Lung (tissue), 12 donors: Measurements from ENCODE around the gene USH2A. TPM values are rescaled to one million over a fixed set of nuclear protein-coding genes. Genes with fewer than 3 reads are reported as not detected.

Experiments
- ATAC-seq: fragments of 200-7000 bp; cut with Tn5 transposase; one replicate; pipeline ENCODE4 v1.9.1; 2020; ENCODE audit warnings: moderate number of reproducible peaks; ENCODE audit not compliant: insufficient read depth, low FRiP score
- DNase-seq, 3 donors: peaks; one replicate each; pipeline ENCODE4 v3.0.0-alpha.2; 2013 to 2017
- H3K27ac ChIP-seq, 2 donors: one replicate each; pipeline ENCODE4 v1.5.1; 2013; ENCODE audit warnings: mild to moderate bottlenecking in 2 of 2, moderate library complexity in 2 of 2, control low read depth in 1 of 2, inconsistent platforms in 1 of 2, low read depth in 1 of 2, low read length in 1 of 2
- H3K27me3 ChIP-seq, 3 donors: one replicate each; pipeline ENCODE4 v1.5.1; 2013; ENCODE audit warnings: low read length in 2 of 3; ENCODE audit not compliant: control insufficient read depth in 3 of 3, insufficient read depth in 3 of 3
- H3K36me3 ChIP-seq, 4 donors: one replicate each; pipeline ENCODE4 v1.5.1; 2013; ENCODE audit warnings: low read length in 4 of 4, mild to moderate bottlenecking in 1 of 4, moderate library complexity in 1 of 4; ENCODE audit not compliant: control insufficient read depth in 4 of 4, insufficient read depth in 4 of 4
- H3K4me1 ChIP-seq, 5 donors: one replicate each; pipeline ENCODE4 v1.5.1; 2013; ENCODE audit warnings: low read length in 5 of 5, mild to moderate bottlenecking in 2 of 5, moderate library complexity in 1 of 5; ENCODE audit not compliant: control insufficient read depth in 5 of 5, insufficient read depth in 5 of 5
- H3K4me3 ChIP-seq: one replicate; pipeline ENCODE4 v1.5.1; 2013; ENCODE audit warnings: mild to moderate bottlenecking, control low read depth, moderate library complexity
- H3K9ac ChIP-seq, 2 donors: one replicate each; pipeline ENCODE4 v1.5.1; 2013; ENCODE audit warnings: low read length in 2 of 2, control low read depth in 1 of 2; ENCODE audit not compliant: insufficient read depth in 1 of 2
- H3K9me3 ChIP-seq, 4 donors: one replicate each; pipeline ENCODE4 v1.5.1; 2013; ENCODE audit warnings: low read length in 3 of 4, mild to moderate bottlenecking in 1 of 4, moderate library complexity in 1 of 4; ENCODE audit not compliant: control insufficient read depth in 4 of 4, insufficient read depth in 3 of 4
- WGBS, 2 donors: extraction: QIAGEN DNeasy Blood & Tissue Kit; methylation state at CpG; one replicate each; pipeline ENCODE4 v1.1.7; 2013; 5-methylcytosine and 5-hydroxymethylcytosine counted together
- polyA plus RNA-seq, 2 donors: library from polyadenylated mRNA; stranded (reverse); fragments of 200-250 nt; gene quantifications; one replicate each; pipeline ENCODE4 v1.2.1, GENCODE V29; 2013
- total RNA-seq, 2 donors: library from RNA; depleted of rRNA in 1 of 2; stranded (reverse); fragments of >200 nt in 1 of 2; gene quantifications; one replicate each; pipeline ENCODE4 v1.2.1, GENCODE V29; 2014 to 2021
- TF ChIP-seq, protein P1 (sequence below): IDR thresholded peaks from 2 replicates; pipeline ENCODE4 v1.5.1; 2012; ENCODE audit warnings: mild to moderate bottlenecking; ENCODE audit errors: control extremely low read depth, extremely low read depth
- donor health status: control.
- donor health status: control.
- donor health status: Bipolar disorder and iron deficiency.
- donor health status: healthy.
- donor health status: DM: yes; HTN: yes; CAD: no.

Gene USH2A
- total and polyA plus RNA-seq, 4 donors = under 0.01 to 0.11 TPM; not detected in 2

DNA sequence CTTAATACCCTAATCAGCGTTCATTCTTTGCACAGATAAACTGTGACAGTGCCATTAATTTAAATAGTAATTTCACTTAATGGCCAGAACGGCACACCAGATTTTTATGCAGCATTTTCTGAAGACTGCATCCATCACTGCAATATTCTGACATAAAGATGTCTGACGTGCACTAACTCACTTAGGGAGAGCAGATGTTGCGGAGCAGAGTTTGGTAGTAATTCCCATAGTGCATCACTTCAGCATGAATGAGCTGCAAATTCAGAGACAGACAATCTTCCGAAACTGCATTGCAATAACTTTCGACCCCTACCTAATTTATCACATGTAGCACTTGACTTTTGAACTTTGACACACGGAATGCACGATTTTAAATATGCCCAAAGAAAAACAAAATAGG, 630.8 kb downstream of the USH2A start:
- Histone ChIP-seq H3K9me3 (no peaks in the 10 kb centered on the region), H3K27ac (no peak overlapping the region), H3K36me3 (no peaks in the 10 kb centered on the region), H3K4me1 (no peaks in the 10 kb centered on the region), H3K4me3 (no peak overlapping the region), H3K27me3 (peaks cover 0 to 43% (median 0%) of the 10 kb centered on the region in 3 donors), H3K9ac (no peak overlapping the region)
- 58 to 68% methylated on average over 8 of the region's 8 CpGs for WGBS, 2 donors
- ATAC-seq (no peak), DNase-seq (no peak)
- TF ChIP-seq, protein P1, sequence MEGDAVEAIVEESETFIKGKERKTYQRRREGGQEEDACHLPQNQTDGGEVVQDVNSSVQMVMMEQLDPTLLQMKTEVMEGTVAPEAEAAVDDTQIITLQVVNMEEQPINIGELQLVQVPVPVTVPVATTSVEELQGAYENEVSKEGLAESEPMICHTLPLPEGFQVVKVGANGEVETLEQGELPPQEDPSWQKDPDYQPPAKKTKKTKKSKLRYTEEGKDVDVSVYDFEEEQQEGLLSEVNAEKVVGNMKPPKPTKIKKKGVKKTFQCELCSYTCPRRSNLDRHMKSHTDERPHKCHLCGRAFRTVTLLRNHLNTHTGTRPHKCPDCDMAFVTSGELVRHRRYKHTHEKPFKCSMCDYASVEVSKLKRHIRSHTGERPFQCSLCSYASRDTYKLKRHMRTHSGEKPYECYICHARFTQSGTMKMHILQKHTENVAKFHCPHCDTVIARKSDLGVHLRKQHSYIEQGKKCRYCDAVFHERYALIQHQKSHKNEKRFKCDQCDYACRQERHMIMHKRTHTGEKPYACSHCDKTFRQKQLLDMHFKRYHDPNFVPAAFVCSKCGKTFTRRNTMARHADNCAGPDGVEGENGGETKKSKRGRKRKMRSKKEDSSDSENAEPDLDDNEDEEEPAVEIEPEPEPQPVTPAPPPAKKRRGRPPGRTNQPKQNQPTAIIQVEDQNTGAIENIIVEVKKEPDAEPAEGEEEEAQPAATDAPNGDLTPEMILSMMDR = no peak

DNA sequence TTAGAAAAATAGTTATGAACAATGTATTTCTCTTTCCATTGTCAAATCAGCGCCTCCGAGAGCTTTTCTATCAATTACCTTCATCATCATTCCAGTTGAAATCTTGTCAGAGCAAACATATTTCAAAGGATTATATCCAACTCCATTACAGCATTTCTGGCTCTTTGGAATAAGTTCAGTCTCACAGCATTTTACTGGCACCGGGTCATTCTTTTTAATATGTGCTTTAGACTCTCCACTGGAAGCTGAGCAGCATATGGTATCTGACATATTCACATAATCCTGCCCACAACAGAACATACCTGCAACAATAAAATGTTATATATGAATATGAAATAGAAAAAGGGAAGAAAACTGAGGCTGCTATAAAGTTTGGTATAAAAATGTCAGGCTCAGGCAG, 633.3 kb downstream of the USH2A start:
- Histone ChIP-seq H3K27me3 (peaks cover 0 to 55% (median 0%) of the 10 kb centered on the region in 3 donors), H3K36me3 (no peaks in the 10 kb centered on the region), H3K27ac (no peak overlapping the region), H3K4me1 (no peaks in the 10 kb centered on the region), H3K4me3 (no peak overlapping the region), H3K9ac (no peak overlapping the region), H3K9me3 (no peaks in the 10 kb centered on the region)
- ATAC-seq = no peak
- DNase-seq = no peak
- WGBS, 2 donors = 67 to 89% methylated on average over 3 of the region's 3 CpGs
- TF ChIP-seq, protein P1 = no peak

DNA sequence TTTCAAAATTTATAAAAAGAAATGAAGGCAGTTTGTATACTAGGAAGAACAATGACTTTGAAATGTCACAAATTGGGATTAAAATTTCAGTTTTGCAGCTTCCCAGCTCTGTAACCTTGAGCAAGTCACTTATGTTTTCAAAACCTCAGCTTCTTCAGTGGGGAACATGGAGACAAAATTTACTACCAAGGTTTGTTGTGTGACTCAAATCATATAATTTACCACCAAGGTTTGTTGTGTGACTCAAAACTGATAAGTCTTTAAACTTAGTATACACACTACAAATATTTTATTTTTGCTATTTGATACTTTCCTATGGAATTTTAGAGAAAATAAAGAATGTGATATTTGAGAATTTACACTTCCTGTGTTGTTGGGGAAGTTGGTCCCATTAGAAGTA, 636.3 kb downstream of the USH2A start:
- Histone ChIP-seq H3K9me3 (no peaks in the 10 kb centered on the region), H3K4me1 (no peaks in the 10 kb centered on the region), H3K36me3 (no peaks in the 10 kb centered on the region), H3K9ac (no peak overlapping the region), H3K4me3 (no peak overlapping the region), H3K27ac (no peak overlapping the region), H3K27me3 (peaks cover 0 to 65% (median 0%) of the 10 kb centered on the region in 3 donors)
- TF ChIP-seq, protein P1 = no peak
- no peak for DNase-seq
- no peak for ATAC-seq

DNA sequence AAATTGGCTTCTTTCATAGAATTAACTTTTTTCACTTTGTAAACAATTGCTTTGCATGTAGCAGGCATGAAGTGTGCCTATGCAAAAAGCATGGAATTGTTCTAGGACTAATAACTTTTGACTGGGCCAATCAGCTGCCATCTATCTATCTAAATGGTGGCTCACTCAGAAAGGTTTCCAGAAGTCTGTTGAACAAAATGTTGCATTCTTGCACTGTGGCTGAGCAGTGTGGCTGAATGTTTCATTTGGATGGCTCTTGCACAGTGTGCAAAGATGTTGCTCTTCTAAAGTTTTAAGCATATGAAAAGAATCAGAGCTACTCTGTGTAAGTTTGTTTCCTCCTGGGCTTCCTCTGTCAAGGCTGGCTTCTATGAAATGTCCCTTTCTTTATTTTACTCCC, 642.6 kb downstream of the USH2A start:
- ATAC-seq = no peak
- Histone ChIP-seq H3K4me3 (no peak overlapping the region), H3K4me1 (no peaks in the 10 kb centered on the region), H3K9ac (no peak overlapping the region), H3K27me3 (peaks cover 0 to 63% (median 0%) of the 10 kb centered on the region in 3 donors), H3K9me3 (peaks cover 0 to 1% (median 0%) of the 10 kb centered on the region in 4 donors), H3K36me3 (no peaks in the 10 kb centered on the region), H3K27ac (no peak overlapping the region)
- DNase-seq = no peak
- TF ChIP-seq, protein P1 = no peak
